NT2/D1 (cell line): ENCODE results near the gene TBC1D9.

ENCODE experiments used
- SUZ12 ChIP-seq: IDR thresholded peaks from 2 replicates; pipeline ENCODE4 v1.6.1; 2011; ENCODE audit not compliant: insufficient read length, insufficient read depth; ENCODE audit errors: extremely low read depth
- YY1 ChIP-seq: IDR thresholded peaks from 2 replicates; pipeline ENCODE4 v1.6.1; 2011; ENCODE audit not compliant: insufficient read length, insufficient read depth
- ZNF274 ChIP-seq: IDR thresholded peaks from 2 replicates; pipeline ENCODE4 v1.6.1; 2011; ENCODE audit warnings: mild to moderate bottlenecking, low read depth, low read length

DNA sequence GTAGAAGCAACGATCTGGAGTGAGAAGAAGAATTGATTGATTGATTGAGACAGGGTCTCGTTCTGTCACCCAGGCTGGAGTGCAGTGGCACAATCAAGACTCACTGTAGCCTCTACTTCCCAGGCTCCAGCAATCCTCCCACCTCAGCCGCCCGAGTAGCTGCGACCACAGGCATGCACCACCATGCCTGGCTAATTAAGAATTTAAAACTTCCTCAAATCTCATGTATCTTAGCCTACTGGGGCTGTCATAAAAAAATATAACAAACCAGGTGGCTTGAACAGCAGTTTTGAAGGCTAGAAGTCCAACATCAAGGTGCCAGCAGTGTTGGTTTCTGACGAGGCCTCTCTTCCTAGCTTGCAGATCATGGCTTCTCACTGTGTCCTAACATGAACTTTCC, 18.3 kb upstream of the TBC1D9 start:
- no peak for TF ChIP-seq SUZ12
- no peak for TF ChIP-seq ZNF274
- no peak for TF ChIP-seq YY1
